HepG2 (cell line): Measurements from ENCODE around the gene TMEM217. TPM values are rescaled to one million over a fixed set of nuclear protein-coding genes. Genes with fewer than 3 reads are reported as not detected.

ENCODE experiments used
- HHEX ChIP-seq: IDR thresholded peaks from 2 replicates; pipeline ENCODE4 v1.6.1; 2016; ENCODE audit warnings: control low read depth
- HNF1A ChIP-seq, 2 experiments: sonication (generic) in 1 of 2; formaldehyde crosslinking in 1 of 2; IDR thresholded peaks; 2 replicates each; pipeline versions ENCODE4 v1.4.0 to v1.6.1; 2016 to 2020; ENCODE audit warnings: borderline replicate concordance in 1 of 2, low read depth in 1 of 2, mild to moderate bottlenecking in 1 of 2, missing genetic modification reagents in 1 of 2
- PRDM15 ChIP-seq: sonication (generic); formaldehyde crosslinking; IDR thresholded peaks from 2 replicates; pipeline ENCODE4 v1.4.0; 2020; ENCODE audit warnings: missing genetic modification reagents
- SP1 ChIP-seq, 2 experiments: fragments of 450-650 bp in 1 of 2; sonication (generic) in 1 of 2; formaldehyde crosslinking in 1 of 2; IDR thresholded peaks; 2 replicates each; pipeline versions ENCODE4 v1.4.0 to v1.6.1; 2016 to 2020; ENCODE audit warnings: missing genetic modification reagents in 1 of 2
- ZBTB20 ChIP-seq: sonication (generic); formaldehyde crosslinking; IDR thresholded peaks from 2 replicates; pipeline ENCODE4 v1.8.1; 2023; ENCODE audit warnings: missing genetic modification reagents, low read depth, mild to moderate bottlenecking, borderline replicate concordance
- ZNF138 ChIP-seq: sonication (generic); formaldehyde crosslinking; IDR thresholded peaks from 2 replicates; pipeline ENCODE4 v1.5.0; 2020; ENCODE audit warnings: mild to moderate bottlenecking, low read depth, missing genetic modification reagents
- ZNF143 ChIP-seq: sonication (generic); formaldehyde crosslinking; IDR thresholded peaks from 2 replicates; pipeline ENCODE4 v1.4.0; 2020; ENCODE audit warnings: missing genetic modification reagents
- ZNF17 ChIP-seq: sonication (generic); formaldehyde crosslinking; IDR thresholded peaks from 2 replicates; pipeline ENCODE4 v1.5.0; 2020; ENCODE audit warnings: mild to moderate bottlenecking, missing genetic modification reagents
- ZNF30 ChIP-seq: sonication (generic); formaldehyde crosslinking; IDR thresholded peaks from 2 replicates; pipeline ENCODE4 v1.5.0; 2020; ENCODE audit warnings: mild to moderate bottlenecking, missing genetic modification reagents
- ZNF607 ChIP-seq: sonication (generic); formaldehyde crosslinking; IDR thresholded peaks from 2 replicates; pipeline ENCODE4 v1.5.1; 2020; ENCODE audit warnings: missing genetic modification reagents, mild to moderate bottlenecking, borderline replicate concordance
- ZNF724P ChIP-seq: sonication (generic); formaldehyde crosslinking; IDR thresholded peaks from 2 replicates; pipeline ENCODE4 v1.8.0; 2022; ENCODE audit warnings: missing genetic modification reagents, borderline replicate concordance
- ZNF746 ChIP-seq: sonication (generic); formaldehyde crosslinking; IDR thresholded peaks from 2 replicates; pipeline ENCODE4 v1.8.0; 2022; ENCODE audit warnings: mild to moderate bottlenecking, missing genetic modification reagents
- ZSCAN29 ChIP-seq: sonication (generic); formaldehyde crosslinking; conservative IDR thresholded peaks from 2 replicates; pipeline ENCODE4 v1.4.0; 2020; ENCODE audit warnings: mild to moderate bottlenecking, missing genetic modification reagents
- ZSCAN9 ChIP-seq: IDR thresholded peaks from 2 replicates; pipeline ENCODE4 v1.6.1; 2016; ENCODE audit warnings: borderline replicate concordance
- polyA plus RNA-seq, 8 experiments: library from polyadenylated mRNA; depleted of rRNA in 3 of 8; stranded (reverse) in 7 of 8; unstranded in 1 of 8; fragments of >200 nt; fragmentation: Illumina TruSeq in 4 of 8; extraction: Trizol in 4 of 8; gene quantifications; 2 replicates each; pipeline versions ENCODE4 v1.2.1 to v1.2.3, GENCODE V29; 2011 to 2016; ENCODE audit warnings: low read depth in 4 of 8, missing spikeins in 1 of 8, mixed read lengths in 1 of 8; ENCODE audit not compliant: insufficient read depth in 1 of 8
- total RNA-seq, 5 experiments: library from RNA; depleted of rRNA; stranded (reverse); fragments of >200 nt; fragmentation: Illumina TruSeq; extraction: Trizol; gene quantifications; 2 replicates each; pipeline ENCODE4 v1.2.3, GENCODE V29; 2016; ENCODE audit warnings: low read depth in 1 of 5
- TF ChIP-seq, protein P1 (sequence below): sonication (generic); formaldehyde crosslinking; IDR thresholded peaks from 2 replicates; pipeline ENCODE4 v1.4.0; 2020; ENCODE audit warnings: missing genetic modification reagents

Gene TMEM217
- total and polyA plus RNA-seq, 2 of the 13 experiments (the other 11 are each of a cell fraction or from before 2014, with no cell fraction given), result 2.3 to 3.4 TPM

DNA sequence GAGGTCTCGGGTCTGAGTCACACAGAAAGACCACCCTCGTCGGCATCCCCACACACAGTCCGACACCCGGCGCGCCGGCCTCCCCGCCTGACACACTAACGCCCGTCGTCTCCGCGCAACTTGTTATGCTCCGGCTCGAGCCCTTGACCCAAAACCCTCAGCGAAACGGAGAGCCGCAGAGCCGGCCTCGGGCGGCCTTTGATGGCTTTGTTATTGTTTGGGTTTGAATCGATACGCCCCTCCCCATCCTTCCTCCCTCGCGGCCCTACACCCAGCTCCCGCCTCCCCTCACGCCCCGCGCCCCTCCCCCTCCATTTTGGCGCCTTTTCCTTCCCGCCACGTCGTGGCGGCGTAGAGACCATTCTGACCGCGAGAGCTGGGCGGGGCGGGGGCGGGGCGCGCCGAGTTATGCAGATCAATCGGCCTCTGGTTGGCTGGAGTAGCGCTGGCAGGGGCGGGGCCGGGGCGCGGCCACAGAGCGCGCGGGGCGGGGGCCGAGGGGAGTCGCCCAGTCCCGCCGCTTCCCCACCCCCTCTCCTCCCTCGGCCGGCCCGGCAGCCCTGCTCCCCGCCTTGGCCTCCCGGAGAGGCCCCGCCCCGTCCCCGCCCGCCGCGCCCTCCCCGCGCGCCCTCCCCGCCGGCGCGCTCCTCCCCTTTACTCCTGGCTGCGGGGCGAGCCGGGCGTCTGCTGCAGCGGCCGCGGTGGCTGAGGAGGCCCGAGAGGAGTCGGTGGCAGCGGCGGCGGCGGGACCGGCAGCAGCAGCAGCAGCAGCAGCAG is 88.3 kb downstream of the TMEM217 start, which contains the start of gene PIM1 (continued):
- TF ChIP-seq HNF1A (IDR thresholded peaks at IDR 0.05; ENCODE audit: low read depth), result 0 out of 2 replicates have a peak, but pooled peaks have one; percentile 20
- TF ChIP-seq HNF1A (CRISPR knock-in tag; IDR thresholded peaks at IDR 0.05; ENCODE audit: borderline replicate concordance), result no peak; the same call in 1 of the 2 replicates
- peak; percentile 49; the same call in 1 of the 2 replicates for TF ChIP-seq SP1 (IDR thresholded peaks at IDR 0.05)
- peak; percentile 94 for TF ChIP-seq SP1 (CRISPR knock-in tag; IDR thresholded peaks at IDR 0.05)
- TF ChIP-seq PRDM15, result no peak
- peak; percentile 61; the same call in 1 of the 2 replicates for TF ChIP-seq ZSCAN9 (CRISPR knock-in tag)
- TF ChIP-seq, protein P1, sequence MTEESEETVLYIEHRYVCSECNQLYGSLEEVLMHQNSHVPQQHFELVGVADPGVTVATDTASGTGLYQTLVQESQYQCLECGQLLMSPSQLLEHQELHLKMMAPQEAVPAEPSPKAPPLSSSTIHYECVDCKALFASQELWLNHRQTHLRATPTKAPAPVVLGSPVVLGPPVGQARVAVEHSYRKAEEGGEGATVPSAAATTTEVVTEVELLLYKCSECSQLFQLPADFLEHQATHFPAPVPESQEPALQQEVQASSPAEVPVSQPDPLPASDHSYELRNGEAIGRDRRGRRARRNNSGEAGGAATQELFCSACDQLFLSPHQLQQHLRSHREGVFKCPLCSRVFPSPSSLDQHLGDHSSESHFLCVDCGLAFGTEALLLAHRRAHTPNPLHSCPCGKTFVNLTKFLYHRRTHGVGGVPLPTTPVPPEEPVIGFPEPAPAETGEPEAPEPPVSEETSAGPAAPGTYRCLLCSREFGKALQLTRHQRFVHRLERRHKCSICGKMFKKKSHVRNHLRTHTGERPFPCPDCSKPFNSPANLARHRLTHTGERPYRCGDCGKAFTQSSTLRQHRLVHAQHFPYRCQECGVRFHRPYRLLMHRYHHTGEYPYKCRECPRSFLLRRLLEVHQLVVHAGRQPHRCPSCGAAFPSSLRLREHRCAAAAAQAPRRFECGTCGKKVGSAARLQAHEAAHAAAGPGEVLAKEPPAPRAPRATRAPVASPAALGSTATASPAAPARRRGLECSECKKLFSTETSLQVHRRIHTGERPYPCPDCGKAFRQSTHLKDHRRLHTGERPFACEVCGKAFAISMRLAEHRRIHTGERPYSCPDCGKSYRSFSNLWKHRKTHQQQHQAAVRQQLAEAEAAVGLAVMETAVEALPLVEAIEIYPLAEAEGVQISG (CRISPR knock-in tag), result peak; percentile 63
- TF ChIP-seq ZSCAN29 (CRISPR knock-in tag), result peak; percentile 11; the same call in 1 of the 2 replicates
- no peak for TF ChIP-seq HHEX (CRISPR knock-in tag)
- TF ChIP-seq ZBTB20 (CRISPR knock-in tag), result no peak; the same call in 1 of the 2 replicates
- TF ChIP-seq ZNF607 (CRISPR knock-in tag), result no peak; the same call in none of the 2 replicates
- peak; percentile 94; the same call in 1 of the 2 replicates for TF ChIP-seq ZNF746 (CRISPR knock-in tag)
- TF ChIP-seq ZNF143 (CRISPR knock-in tag), result peak; percentile 36; the same call in 1 of the 2 replicates
- TF ChIP-seq ZNF17 (CRISPR knock-in tag), result no peak; the same call in 1 of the 2 replicates
- TF ChIP-seq ZNF724P (CRISPR knock-in tag), result no peak; the same call in 1 of the 2 replicates
- TF ChIP-seq ZNF30, result no peak
- no peak for TF ChIP-seq ZNF138
